GM19351 (cell line): ENCODE results near the gene SNTG2.

Source experiments
- ATAC-seq: cut with Tn5 transposase; IDR thresholded peaks from one replicate; pipeline ENCODE4 v1.9.1; 2021; ENCODE audit warnings: mild to moderate bottlenecking, moderate library complexity; ENCODE audit not compliant: unreplicated experiment

The SNTG2 gene

DNA sequence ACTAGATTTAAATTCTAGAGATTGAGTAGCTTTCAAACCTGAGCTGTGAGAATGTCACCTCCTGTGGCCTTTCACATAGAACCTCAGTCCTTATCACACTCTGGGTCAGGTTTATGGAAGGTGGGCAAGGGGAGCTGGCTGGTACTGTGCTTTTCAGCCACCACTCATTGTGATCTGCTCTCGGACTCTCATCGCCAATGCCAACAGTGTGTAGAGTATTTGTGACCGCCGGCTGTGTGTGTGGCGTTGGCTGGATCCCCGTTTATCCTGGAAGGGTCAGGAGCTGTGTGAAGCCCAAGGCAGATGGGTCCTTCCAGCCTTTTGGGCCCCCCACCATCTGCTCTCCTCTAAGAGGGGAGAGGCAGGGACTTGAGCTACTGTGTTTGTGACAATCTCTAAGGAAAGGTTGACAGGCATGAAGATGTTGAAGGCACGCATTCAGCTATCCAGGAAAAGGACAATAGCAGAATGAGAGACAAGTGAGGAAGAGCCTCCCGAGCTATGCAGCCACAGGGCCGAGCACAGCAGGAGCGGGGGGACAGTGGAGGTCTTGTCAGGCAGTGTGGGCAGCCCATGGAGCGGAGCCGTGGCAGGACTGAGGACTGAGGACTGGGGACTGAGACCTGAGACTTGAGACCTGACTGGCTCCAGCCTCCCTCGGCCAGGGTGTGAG lies 355.5 kb downstream of the SNTG2 start:
- ATAC-seq: no peak

DNA sequence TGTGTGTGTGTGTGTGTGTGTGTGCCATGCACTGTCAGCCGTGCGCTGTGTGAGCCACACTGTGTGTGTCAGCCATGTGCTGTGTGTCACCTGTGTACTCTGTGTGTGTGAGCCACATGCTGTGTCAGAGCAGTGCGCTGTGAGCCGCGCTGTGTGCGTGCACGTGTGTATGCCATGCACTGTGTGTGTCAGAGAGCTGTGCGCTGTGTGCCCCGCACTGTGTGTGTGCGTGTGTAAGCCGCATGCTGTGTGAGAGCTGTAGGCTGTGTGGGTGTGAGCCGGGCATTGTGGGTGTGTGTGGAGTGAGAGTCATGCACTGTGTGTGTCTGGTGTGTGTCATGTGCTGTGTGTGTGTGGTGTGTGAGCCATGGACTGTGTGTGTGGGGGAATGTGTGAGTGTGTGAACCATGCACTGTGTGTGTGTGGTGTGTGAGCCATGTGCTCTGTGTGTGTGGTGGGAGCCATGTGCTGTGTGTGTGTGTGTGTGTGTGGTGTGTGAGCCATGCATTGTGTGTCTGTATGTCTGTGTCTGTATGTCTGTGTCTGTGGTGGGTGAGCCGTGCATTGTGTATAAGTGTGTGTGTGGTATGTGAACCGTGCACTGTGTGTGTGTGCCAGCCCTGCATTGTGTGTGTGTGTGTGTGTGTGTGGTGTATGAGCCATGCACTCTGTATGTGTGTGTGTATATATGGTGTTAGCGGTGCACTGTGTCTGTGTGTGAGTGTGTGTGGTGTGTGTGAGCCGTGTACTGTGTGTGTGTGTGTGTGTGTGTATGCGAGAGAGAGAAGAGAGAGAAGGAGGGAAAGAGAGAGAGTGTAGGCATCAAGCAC lies 356.3 kb downstream of the SNTG2 start:
- ATAC-seq: no peak

- no peak for ATAC-seq
Measured at GRCh38 chr2:1307670-1308069, 357.0 kb downstream of the SNTG2 start.

GRCh38 chr2:1308678-1309077 lies 358.0 kb downstream of the SNTG2 start:
- no peak for ATAC-seq

GRCh38 chr2:1309507-1309906 lies 358.9 kb downstream of the SNTG2 start:
- no peak for ATAC-seq

DNA sequence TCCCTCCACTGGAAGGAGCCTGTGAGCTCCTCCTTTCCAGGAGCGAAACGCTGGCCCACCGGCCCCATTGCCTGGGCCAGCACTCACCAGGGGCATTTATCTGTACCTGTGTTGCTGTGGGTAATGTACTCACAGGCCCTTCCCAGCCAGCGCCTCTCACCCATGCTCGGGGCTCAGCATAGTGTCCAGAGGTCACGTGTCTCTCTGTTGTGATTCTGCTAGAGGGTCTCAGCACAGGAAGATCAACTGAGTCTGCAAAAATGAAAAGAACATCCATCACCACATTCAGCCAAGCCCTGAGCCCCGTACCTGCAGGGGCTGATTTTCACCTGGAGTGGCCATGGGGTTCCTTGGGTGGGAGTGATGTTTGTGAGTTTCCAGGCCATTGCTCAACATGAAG lies 359.6 kb downstream of the SNTG2 start:
- ATAC-seq: no peak

DNA sequence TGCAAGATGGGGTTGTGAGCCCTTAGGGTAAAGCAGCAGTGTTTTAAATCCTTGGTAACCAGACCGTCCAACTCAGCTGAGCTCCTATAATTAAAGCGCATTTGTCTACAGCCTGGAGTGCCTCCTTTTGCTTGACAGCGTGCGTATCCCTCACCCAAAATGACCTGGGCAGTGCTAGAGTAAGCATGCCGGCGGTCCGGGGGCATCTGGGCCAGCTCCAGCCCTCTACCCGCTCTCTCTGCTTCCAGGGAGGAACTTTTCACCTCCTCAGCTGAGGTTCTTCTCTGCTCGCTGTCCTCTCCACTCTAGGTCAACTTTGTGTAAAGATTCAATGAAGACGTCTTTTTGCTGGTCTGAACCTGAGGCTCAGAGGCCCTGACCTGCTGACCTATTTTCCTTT lies 360.2 kb downstream of the SNTG2 start:
- ATAC-seq: no peak

- no peak for ATAC-seq
Measured at GRCh38 chr2:1313240-1313924, 362.7 kb downstream of the SNTG2 start.

DNA sequence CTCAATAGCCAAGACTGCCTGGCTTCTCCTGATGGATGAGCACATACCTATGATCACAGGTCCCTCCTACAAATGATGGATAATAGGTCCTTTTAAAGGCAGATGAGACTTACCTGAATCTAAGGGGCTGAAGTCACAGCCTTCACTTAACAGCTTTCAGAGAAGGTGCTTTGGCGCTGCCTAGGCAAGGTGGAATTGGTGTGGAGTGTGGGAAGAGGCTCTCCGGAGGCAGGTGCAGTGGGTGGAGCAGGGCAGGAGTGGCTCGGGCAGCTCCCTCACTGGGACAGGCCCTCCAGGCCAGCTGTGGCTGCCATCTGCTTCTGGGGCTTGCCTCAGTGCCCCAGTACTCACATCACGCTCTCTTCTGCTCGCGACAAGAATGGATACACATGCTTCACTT lies 363.6 kb downstream of the SNTG2 start:
- no peak for ATAC-seq

- ATAC-seq: no peak
Measured at GRCh38 chr2:1318366-1319009, 367.8 kb downstream of the SNTG2 start.

DNA sequence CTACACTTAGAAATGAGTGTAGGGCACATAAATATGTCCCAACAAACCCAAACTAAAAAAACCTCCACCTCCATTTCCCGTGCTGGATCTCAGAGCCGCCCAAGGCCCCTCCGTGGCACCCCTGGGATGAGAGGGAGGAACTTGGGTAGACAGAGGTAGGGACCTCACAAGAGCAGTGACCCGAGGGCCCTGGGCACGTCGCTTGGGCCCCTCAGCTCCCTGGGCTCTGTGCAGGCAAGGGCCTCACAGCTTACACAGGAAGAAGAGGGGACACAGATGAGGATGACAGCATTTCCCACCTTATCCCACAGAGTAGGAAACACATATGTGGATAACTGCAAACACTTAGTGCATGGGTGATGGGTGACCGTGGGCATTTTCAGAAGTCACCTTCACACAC lies 368.7 kb downstream of the SNTG2 start:
- no peak for ATAC-seq

DNA sequence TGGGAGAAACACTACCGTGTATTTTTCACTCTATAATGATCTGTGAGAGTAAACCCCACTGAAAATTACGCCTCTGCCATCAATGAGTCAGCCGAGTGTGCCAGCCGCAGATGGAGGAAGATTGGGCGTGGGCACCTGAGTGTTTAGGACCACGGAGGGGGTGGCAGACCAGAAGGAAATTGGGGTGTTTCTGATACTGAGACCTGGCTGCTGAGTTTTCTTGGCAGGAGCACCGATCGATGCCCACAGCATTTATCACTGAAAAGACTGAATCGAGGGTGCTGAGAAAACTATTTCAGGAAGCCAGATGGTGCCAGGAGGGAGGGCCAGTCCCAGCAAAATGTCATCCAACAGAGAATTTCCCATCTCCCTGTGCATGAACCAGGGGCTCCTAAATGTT lies 370.7 kb downstream of the SNTG2 start:
- no peak for ATAC-seq

- no peak for ATAC-seq
Measured at GRCh38 chr2:1324884-1325283, 374.2 kb downstream of the SNTG2 start.

DNA sequence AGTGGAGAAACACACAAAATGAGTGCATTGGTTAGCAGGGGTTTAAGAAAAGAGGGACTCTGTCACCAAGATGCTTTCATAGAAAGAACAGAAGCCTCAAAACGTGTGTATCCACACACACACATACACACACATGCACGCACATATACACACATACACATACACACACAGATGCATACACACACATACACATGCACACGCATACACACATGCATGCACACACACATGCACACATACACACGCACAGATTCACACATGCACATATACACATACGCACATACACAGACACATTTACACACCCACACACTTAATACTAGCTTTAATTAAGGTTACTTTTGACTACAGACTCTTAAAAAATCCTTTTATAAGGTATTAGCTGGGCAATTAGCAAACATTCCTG lies 378.0 kb downstream of the SNTG2 start:
- no peak for ATAC-seq

DNA sequence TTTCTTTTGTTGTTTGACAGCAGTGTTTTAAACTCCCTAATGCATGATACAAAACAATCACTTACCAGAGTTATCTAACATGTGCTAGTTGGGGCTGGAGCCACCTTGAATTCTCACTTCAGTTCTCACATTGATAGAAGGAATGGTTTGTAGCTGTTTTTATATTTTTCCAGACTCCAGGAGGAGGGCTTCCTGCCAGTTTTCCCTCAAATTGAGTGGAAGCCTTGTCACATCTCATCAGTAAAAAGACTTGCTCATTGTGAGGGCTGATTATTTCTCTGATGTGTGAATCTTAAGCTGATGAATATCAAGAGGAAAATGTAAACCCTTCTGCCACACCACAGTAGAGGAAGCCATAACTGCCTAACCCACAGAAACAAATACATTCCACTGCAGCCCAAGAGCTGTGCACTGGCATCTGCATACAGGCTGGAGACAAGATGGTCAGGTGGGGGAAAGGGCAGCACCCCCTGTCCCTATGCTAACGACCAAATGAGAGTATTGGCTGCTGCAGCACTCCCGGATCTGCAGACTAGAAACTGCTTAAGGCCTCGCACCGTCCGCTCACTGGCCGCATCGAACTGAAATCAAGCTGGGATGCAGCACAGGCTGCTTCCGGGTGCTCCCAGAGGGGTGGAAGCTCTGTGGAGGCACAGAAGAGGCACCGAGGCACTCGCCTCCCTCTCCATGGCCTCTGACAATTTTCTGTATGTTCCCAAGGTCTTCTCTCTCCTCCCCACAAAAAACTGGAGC lies 388.9 kb downstream of the SNTG2 start:
- ATAC-seq: no peak

DNA sequence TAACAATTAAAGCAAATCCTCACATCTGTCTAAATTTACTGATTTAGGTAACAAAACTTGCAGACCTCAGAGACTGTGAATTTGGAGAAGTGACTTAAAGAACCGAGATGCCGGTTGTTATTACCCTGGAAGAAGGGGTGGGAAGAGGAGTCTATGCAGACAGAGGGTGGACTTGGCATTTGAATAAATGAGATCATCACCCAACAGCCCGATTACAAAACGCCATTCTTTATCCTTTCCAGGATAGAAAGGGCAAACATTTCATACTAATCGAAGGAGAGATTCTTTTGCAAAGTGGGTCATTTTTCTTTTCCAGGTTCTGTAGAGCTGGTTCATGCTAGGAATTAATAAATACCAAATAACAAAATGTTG lies 389.5 kb downstream of the SNTG2 start:
- no peak for ATAC-seq

DNA sequence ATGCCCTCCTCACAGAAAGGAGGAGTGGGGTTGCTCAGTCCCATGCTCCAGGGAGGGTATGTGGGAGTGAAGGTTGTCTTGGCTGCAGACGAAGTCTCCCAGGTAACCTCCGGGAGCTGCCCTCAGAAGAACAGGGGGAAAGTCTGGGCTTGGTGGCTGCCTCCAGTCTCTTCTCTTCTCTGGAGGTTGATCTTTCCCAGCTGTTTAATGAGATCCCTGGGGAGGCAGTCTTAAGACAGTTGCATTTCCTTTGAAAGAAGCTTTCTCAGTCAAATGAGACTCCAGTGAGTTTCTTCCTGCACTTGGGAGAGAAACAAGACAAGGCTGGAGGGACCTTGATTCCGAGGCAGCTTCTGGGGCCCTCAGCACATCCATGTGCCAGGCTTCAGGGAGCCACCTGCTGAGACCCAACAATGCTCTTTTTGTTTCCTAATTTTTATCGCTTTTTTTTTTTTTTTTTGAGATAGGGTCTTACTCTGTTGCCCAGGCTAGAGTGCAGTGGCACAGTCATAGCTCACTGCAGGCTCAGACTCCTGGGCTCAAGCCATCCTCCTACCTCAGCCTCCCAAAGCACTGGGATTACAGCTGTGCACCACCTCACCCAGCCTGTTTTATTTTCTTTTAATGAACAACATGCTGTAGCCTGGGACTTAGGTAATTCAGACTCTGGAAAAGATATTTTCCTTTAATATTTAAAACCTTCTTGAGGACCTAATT lies 390.9 kb downstream of the SNTG2 start:
- no peak for ATAC-seq

DNA sequence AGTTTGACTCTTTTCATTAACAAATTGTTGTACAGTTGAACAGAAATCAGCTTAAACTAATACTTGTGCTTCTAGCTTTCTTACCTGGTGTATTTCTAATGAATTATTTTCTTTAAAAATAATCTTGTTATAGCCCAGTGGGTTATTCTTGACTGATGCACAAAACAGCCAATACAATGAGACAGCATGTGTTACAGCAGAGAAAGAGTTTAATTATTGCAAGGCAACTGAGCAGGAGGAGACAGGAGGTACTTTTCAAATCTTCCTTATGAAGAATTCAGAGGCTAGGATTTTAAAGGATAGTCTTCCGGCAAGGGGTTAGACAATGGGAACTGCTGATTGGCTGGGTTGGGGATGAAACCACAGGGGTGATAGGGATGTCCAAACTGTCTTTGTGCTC lies 398.1 kb downstream of the SNTG2 start:
- no peak for ATAC-seq

- no peak for ATAC-seq
Measured at GRCh38 chr2:1350111-1350510, 399.5 kb downstream of the SNTG2 start.

- ATAC-seq: no peak
Measured at GRCh38 chr2:1353124-1353523, 402.5 kb downstream of the SNTG2 start.
